Choroid plexus epithelial cell (primary cell): Measurements from ENCODE around the gene BCL2L11.

Experiments used
- DNase-seq: peaks from one replicate; pipeline ENCODE4 v3.0.0-alpha.2; 2010; ENCODE audit warnings: low read depth
- H3K4me3 ChIP-seq: 2 replicates; pipeline ENCODE4 v1.5.1; 2011; ENCODE audit warnings: low read depth, mild to moderate bottlenecking, control low read depth, low read length, moderate library complexity
- CTCF ChIP-seq: conservative IDR thresholded peaks from 2 replicates; pipeline ENCODE4 v1.5.1; 2011; ENCODE audit warnings: low read depth, mild to moderate bottlenecking, control low read depth, inconsistent platforms, low read length, moderate library complexity

Gene BCL2L11

GRCh38 chr2:111162718-111163331 lies 42.1 kb downstream of the BCL2L11 start:
- DNase-seq, result no peak
- TF ChIP-seq CTCF, result no peak
- no peak overlapping the region for H3K4me3 ChIP-seq

GRCh38 chr2:111164078-111164477 lies 43.4 kb downstream of the BCL2L11 start:
- TF ChIP-seq CTCF, result no peak

GRCh38 chr2:111165084-111165483 lies 44.4 kb downstream of the BCL2L11 start:
- no peak overlapping the region for H3K4me3 ChIP-seq
- no peak for TF ChIP-seq CTCF
- no peak for DNase-seq

More at GRCh38 chr2:111164078-111164477, 43.4 kb downstream of the BCL2L11 start:
- DNase-seq, result no peak
- no peak overlapping the region for H3K4me3 ChIP-seq

GRCh38 chr2:111166115-111166514 lies 45.4 kb downstream of the BCL2L11 start:
- DNase-seq, result no peak
- no peak overlapping the region for H3K4me3 ChIP-seq
- no peak for TF ChIP-seq CTCF

- no peak for TF ChIP-seq CTCF
- DNase-seq, result no peak
- no peak overlapping the region for H3K4me3 ChIP-seq
These were observed 46.6 kb downstream of the BCL2L11 start for GRCh38 chr2:111167076-111167862.

- no peak for DNase-seq
- no peak for TF ChIP-seq CTCF
- H3K4me3 ChIP-seq, result no peak overlapping the region
These were observed 47.1 kb downstream of the BCL2L11 start for GRCh38 chr2:111167863-111168162.

- no peak overlapping the region for H3K4me3 ChIP-seq
- TF ChIP-seq CTCF, result no peak
- peak; percentile 73 for DNase-seq
These were observed 48.0 kb downstream of the BCL2L11 start for GRCh38 chr2:111168528-111169239.
